Neural cell (in vitro differentiated cells): ENCODE results near the gene ANKRD33.

Source experiments
- CTCF ChIP-seq: fragments of 450-650 bp; IDR thresholded peaks from 2 replicates; pipeline ENCODE4 v1.5.1; 2014; ENCODE audit warnings: antibody characterized with exemption, mild to moderate bottlenecking, moderate library complexity; ENCODE audit not compliant: poor library complexity, severe bottlenecking
- EZH2 ChIP-seq: fragments of 200-600, 300-800 bp; shearing (Covaris generic), sonication (generic); IDR thresholded peaks from 2 replicates; pipeline ENCODE4 v1.6.1; 2014; ENCODE audit warnings: antibody characterized with exemption, low read length, borderline replicate concordance, mild to moderate bottlenecking; ENCODE audit not compliant: insufficient read depth, poor library complexity, severe bottlenecking
- POLR2AphosphoS5 ChIP-seq: IDR thresholded peaks from 2 replicates; pipeline ENCODE4 v1.6.1; 2012
- RAD21 ChIP-seq: fragments of 450-650 bp; conservative IDR thresholded peaks from 2 replicates; pipeline ENCODE4 v1.6.1; 2014; ENCODE audit warnings: antibody characterized with exemption, mild to moderate bottlenecking, moderate library complexity
- REST ChIP-seq: IDR thresholded peaks from 2 replicates; pipeline ENCODE4 v1.6.1; 2012; ENCODE audit warnings: borderline replicate concordance
- SMC3 ChIP-seq: fragments of 450-650 bp; conservative IDR thresholded peaks from 2 replicates; pipeline ENCODE4 v1.6.1; 2014; ENCODE audit warnings: antibody characterized with exemption, mild to moderate bottlenecking, moderate library complexity; ENCODE audit not compliant: poor library complexity
- TAF1 ChIP-seq: IDR thresholded peaks from 2 replicates; pipeline ENCODE4 v1.6.1; 2012; ENCODE audit warnings: low read depth

GRCh38 chr12:51934080-51934479 lies 46.2 kb downstream of the ANKRD33 start:
- TF ChIP-seq POLR2AphosphoS5 (no peak), CTCF (no peak), EZH2 (no peak), TAF1 (no peak), RAD21 (no peak), REST (no peak), SMC3 (no peak)
